Stomach (tissue), 4 donors: ENCODE results near the gene LILRA2.

Experiments used
- POLR2A ChIP-seq, 4 donors: fragments of 450-650 bp; IDR thresholded peaks; one replicate each; pipeline ENCODE4 v1.6.1; 2016; ENCODE audit warnings: antibody characterized with exemption in 4 of 4, control low read depth in 2 of 4, mild to moderate bottlenecking in 1 of 4, moderate library complexity in 1 of 4
- POLR2AphosphoS5 ChIP-seq, 3 donors: sonication (generic); formaldehyde crosslinking; IDR thresholded peaks; one replicate each; pipeline ENCODE4 v1.6.1; 2016; ENCODE audit warnings: antibody characterized with exemption in 3 of 3
- TF ChIP-seq, protein P1 (sequence below), 7 experiments: fragments of 450-650 bp in 4 of 7; fragments of 200-600 bp in 3 of 7; sonication (generic) in 3 of 7; IDR thresholded peaks; one replicate each; pipeline ENCODE4 v1.5.1; 2016 to 2019; ENCODE audit warnings: antibody characterized with exemption in 7 of 7, control low read depth in 2 of 7, mild to moderate bottlenecking in 1 of 7

- TF ChIP-seq, protein P1, sequence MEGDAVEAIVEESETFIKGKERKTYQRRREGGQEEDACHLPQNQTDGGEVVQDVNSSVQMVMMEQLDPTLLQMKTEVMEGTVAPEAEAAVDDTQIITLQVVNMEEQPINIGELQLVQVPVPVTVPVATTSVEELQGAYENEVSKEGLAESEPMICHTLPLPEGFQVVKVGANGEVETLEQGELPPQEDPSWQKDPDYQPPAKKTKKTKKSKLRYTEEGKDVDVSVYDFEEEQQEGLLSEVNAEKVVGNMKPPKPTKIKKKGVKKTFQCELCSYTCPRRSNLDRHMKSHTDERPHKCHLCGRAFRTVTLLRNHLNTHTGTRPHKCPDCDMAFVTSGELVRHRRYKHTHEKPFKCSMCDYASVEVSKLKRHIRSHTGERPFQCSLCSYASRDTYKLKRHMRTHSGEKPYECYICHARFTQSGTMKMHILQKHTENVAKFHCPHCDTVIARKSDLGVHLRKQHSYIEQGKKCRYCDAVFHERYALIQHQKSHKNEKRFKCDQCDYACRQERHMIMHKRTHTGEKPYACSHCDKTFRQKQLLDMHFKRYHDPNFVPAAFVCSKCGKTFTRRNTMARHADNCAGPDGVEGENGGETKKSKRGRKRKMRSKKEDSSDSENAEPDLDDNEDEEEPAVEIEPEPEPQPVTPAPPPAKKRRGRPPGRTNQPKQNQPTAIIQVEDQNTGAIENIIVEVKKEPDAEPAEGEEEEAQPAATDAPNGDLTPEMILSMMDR (IDR thresholded peaks at IDR 0.05): no peak
- TF ChIP-seq POLR2A (IDR thresholded peaks at IDR 0.05): no peak
- TF ChIP-seq POLR2AphosphoS5 (IDR thresholded peaks at IDR 0.05): no peak
Measured at GRCh38 chr19:54600212-54600611, 26.6 kb downstream of the LILRA2 start.
